B cell (primary cell): ENCODE measurements around the gene SCAMP4. TPM values are rescaled to one million over a fixed set of nuclear protein-coding genes. Genes with fewer than 3 reads are reported as not detected.
A peak's percentile ranks its signal among the peaks of the same experiment; 100 is the strongest.

Experiments used
- ATAC-seq: fragments of 200-7000 bp; cut with Tn5 transposase; one replicate; pipeline ENCODE4 v1.10.0; 2021; ENCODE audit warnings: low read depth, mild to moderate bottlenecking, moderate number of reproducible peaks, moderate library complexity
- CTCF ChIA-PET: fragments of 350-600 bp; sonication (Branson Sonifier 250); formaldehyde crosslinking; loops from one replicate; lab custom pipeline; 2021; ENCODE audit warnings: antibody characterized with exemption, inconsistent platforms; lab: Charles Lee
- POLR2A ChIA-PET: fragments of 350-600 bp; sonication (Branson Sonifier 250); formaldehyde crosslinking; loops from one replicate; lab custom pipeline; 2021; ENCODE audit warnings: antibody characterized with exemption; lab: Charles Lee
- DNase-seq: peaks from one replicate; pipeline ENCODE4 v3.0.0; 2013
- H2AFZ ChIP-seq: 2 replicates; pipeline ENCODE4 v1.6.1; 2012; ENCODE audit warnings: mild to moderate bottlenecking, low read depth, low read length; ENCODE audit not compliant: insufficient read depth, poor library complexity, severe bottlenecking
- H3K27ac ChIP-seq, 2 donors: 1 replicate in 1 of 2; 2 replicates in 1 of 2; pipeline ENCODE4 v1.5.1; 2012 to 2013; ENCODE audit warnings: low read length in 2 of 2, mild to moderate bottlenecking in 2 of 2, moderate library complexity in 1 of 2
- H3K27me3 ChIP-seq, 4 experiments: fragments of 200-600 bp in 1 of 4; sonication (generic) in 1 of 4; replicated peaks in 1 of 4; 1 replicate in 2 of 4; 2 replicates in 2 of 4; pipeline versions ENCODE4 v1.6.1 to v1.7.0; 2013 to 2016; ENCODE audit warnings: low read length in 3 of 4, mild to moderate bottlenecking in 2 of 4, mixed read lengths in 1 of 4, moderate library complexity in 1 of 4; ENCODE audit not compliant: insufficient read depth in 4 of 4, control insufficient read depth in 3 of 4; ENCODE audit errors: control extremely low read depth in 1 of 4
- H3K36me3 ChIP-seq, 2 experiments: replicated peaks in 1 of 2; 1 replicate in 1 of 2; 2 replicates in 1 of 2; pipeline versions ENCODE4 v1.6.1 to v1.7.1; 2013; ENCODE audit warnings: low read length in 1 of 2; ENCODE audit not compliant: insufficient read depth in 2 of 2, control insufficient read depth in 1 of 2; ENCODE audit errors: control extremely low read depth in 1 of 2, extremely low read depth in 1 of 2
- H3K4me1 ChIP-seq, 2 donors: fragments of 200-600 bp in 1 of 2; sonication (generic) in 1 of 2; 1 replicate in 1 of 2; 2 replicates in 1 of 2; pipeline versions ENCODE4 v1.5.1 to v1.6.1; 2013 to 2017; ENCODE audit warnings: low read length in 2 of 2; ENCODE audit not compliant: control insufficient read depth in 2 of 2, insufficient read depth in 2 of 2
- H3K4me2 ChIP-seq: replicated peaks from 2 replicates; pipeline ENCODE3; 2012; ENCODE audit warnings: mild to moderate bottlenecking, low read depth, low read length; ENCODE audit not compliant: poor library complexity, severe bottlenecking
- H3K4me3 ChIP-seq, 5 experiments: fragments of 200-600 bp in 1 of 5; sonication (generic) in 1 of 5; 1 replicate in 3 of 5; 2 replicates in 2 of 5; pipeline versions ENCODE4 v1.5.1 to v1.7.0; 2011 to 2016; ENCODE audit warnings: low read length in 4 of 5, mild to moderate bottlenecking in 4 of 5, low read depth in 2 of 5, control low read depth in 1 of 5, moderate library complexity in 1 of 5; ENCODE audit not compliant: insufficient read depth in 1 of 5; ENCODE audit errors: control extremely low read depth in 1 of 5, extremely low read depth in 1 of 5
- H3K79me2 ChIP-seq: fragments of 200-600 bp; sonication (generic); one replicate; pipeline ENCODE4 v1.6.0; 2016; ENCODE audit warnings: low read length; ENCODE audit not compliant: control insufficient read depth, insufficient read depth
- H3K9ac ChIP-seq: fragments of 200-600 bp; sonication (generic); 2 replicates; pipeline ENCODE4 v1.6.1; 2017; ENCODE audit warnings: mild to moderate bottlenecking, low read length, moderate library complexity
- H3K9me3 ChIP-seq, 3 donors: one replicate each; pipeline versions ENCODE4 v1.6.1 to v1.7.1; 2013; ENCODE audit warnings: low read length in 2 of 3; ENCODE audit not compliant: control insufficient read depth in 2 of 3, insufficient read depth in 1 of 3; ENCODE audit errors: control extremely low read depth in 1 of 3
- H4K20me1 ChIP-seq: 2 replicates; pipeline ENCODE4 v1.6.0; 2012; ENCODE audit warnings: mild to moderate bottlenecking, low read length; ENCODE audit not compliant: insufficient read depth, control insufficient read depth, poor library complexity, severe bottlenecking
- H3K27ac Mint-ChIP-seq: one replicate; pipeline ENCODE4 v1.8.0; 2021; ENCODE audit warnings: mixed read lengths
- H3K27me3 Mint-ChIP-seq: one replicate; pipeline ENCODE4 v1.8.0; 2021; ENCODE audit warnings: mixed read lengths
- H3K4me1 Mint-ChIP-seq: one replicate; pipeline ENCODE4 v1.8.0; 2021; ENCODE audit warnings: mixed read lengths
- H3K4me3 Mint-ChIP-seq: one replicate; pipeline ENCODE4 v1.8.0; 2021; ENCODE audit warnings: mixed read lengths
- H3K9me3 Mint-ChIP-seq: one replicate; pipeline ENCODE4 v1.8.0; 2022; ENCODE audit warnings: mixed read lengths; ENCODE audit not compliant: insufficient read depth
- EZH2 ChIP-seq: IDR thresholded peaks from 2 replicates; pipeline ENCODE4 v1.6.1; 2012; ENCODE audit warnings: borderline replicate concordance, low read depth, mild to moderate bottlenecking, moderate library complexity, low read length; ENCODE audit not compliant: insufficient read depth, poor library complexity, severe bottlenecking
- WGBS: methylation state at CpG from one replicate; pipeline ENCODE4 v1.1.5; 2013; ENCODE audit warnings: missing lambda C conversion rate; ENCODE audit not compliant: insufficient coverage; 5-methylcytosine and 5-hydroxymethylcytosine counted together
- intact Hi-C: fragments of 100-400 bp; cut with micrococcal nuclease; formaldehyde crosslinking; loops from one replicate; pipeline ENCODE4 v1.10.0; 2022
- polyA plus RNA-seq: library from polyadenylated mRNA; depleted of rRNA; stranded (reverse); fragments of >200 nt; gene quantifications from 2 replicates; pipeline ENCODE4 v1.2.3, GENCODE V29; 2012
- total RNA-seq, 2 donors: library from RNA; stranded (reverse); fragments of 120-200 nt in 1 of 2; gene quantifications; 1 replicate in 1 of 2; 2 replicates in 1 of 2; pipeline versions ENCODE4 v1.2.3 to v1.2.4, GENCODE V29; 2013 to 2022
- TF ChIP-seq, protein P1 (sequence below): fragments of 200-600 bp; IDR thresholded peaks from one replicate; pipeline ENCODE4 v1.8.0; 2022; ENCODE audit warnings: antibody characterized with exemption, mild to moderate bottlenecking

Gene SCAMP4
- total and polyA plus RNA-seq, 2 donors (not counting 1 experiment from before 2014, with no cell fraction given): 47.9 to 60.0 TPM

DNA sequence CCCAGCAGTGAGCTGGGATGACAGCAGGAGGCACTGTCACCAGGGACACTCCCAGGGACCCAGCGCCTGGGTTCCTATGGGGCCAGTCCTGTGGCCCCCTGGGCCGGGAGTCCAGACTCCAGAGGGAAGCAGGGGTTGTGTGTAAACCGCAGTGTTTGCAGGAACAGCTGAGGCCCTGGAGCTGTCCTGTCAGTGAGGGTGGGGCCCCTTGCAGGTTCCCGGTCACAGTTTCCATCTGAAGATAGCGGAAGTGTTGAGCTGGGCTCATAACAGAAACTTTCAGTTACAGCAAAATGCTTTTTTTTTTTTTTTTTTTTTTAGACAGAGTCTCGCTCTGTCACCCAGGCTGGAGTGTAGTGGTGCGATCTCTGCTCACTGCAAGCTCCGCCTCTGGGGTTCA is 18.1 kb downstream of the SCAMP4 start:
- peak overlapping the region in 1 of 2 donors; percentile 46 for H3K27ac ChIP-seq

More for the DNA sequence above, 18.1 kb downstream of the SCAMP4 start:
- Histone ChIP-seq H3K27me3 (no peaks in the 10 kb centered on the region), H3K4me1 (peaks cover 0 to 22% of the 10 kb centered on the region in 2 donors), H3K79me2 (peaks cover 3% of the 10 kb centered on the region), H4K20me1 (no peaks in the 10 kb centered on the region), H3K4me3 (no peak overlapping the region), H3K36me3 (peaks cover 2 to 43% of the 10 kb centered on the region in 2 experiments), H3K9ac (no peak overlapping the region), H3K4me2 (peak overlapping the region; percentile 31), H3K9me3 (peaks cover 0 to 5% (median 0%) of the 10 kb centered on the region in 3 donors), H2AFZ (no peak overlapping the region)
- Mint-ChIP-seq H3K9me3 (no peaks in the 10 kb centered on the region), H3K27me3 (no peaks in the 10 kb centered on the region), H3K4me3 (no peak overlapping the region), H3K4me1 (peaks cover 4% of the 10 kb centered on the region), H3K27ac (peak overlapping the region; percentile 76)
- ChIA-PET CTCF (interaction anchor here (1.0 to 1.7 kb wide), 4 partner anchors 14 to 59 kb away, joined by 3 to 7 read pairs (median 4); no protein-coding TSS in a partner anchor), POLR2A (interaction anchor here (0.5 to 1.6 kb wide), 8 partner anchors 11 to 927 kb away, joined by 3 to 5 read pairs (median 4); partner anchors contain the start of genes ADAT3 and SCAMP4)
- intact Hi-C loops: loop anchor here (1.0 kb wide), 1 partner anchor 18 kb away; the partner anchor contains the start of genes ADAT3 and SCAMP4
- ATAC-seq (peak; percentile 85), DNase-seq (peak; percentile 66)
- TF ChIP-seq, protein P1, sequence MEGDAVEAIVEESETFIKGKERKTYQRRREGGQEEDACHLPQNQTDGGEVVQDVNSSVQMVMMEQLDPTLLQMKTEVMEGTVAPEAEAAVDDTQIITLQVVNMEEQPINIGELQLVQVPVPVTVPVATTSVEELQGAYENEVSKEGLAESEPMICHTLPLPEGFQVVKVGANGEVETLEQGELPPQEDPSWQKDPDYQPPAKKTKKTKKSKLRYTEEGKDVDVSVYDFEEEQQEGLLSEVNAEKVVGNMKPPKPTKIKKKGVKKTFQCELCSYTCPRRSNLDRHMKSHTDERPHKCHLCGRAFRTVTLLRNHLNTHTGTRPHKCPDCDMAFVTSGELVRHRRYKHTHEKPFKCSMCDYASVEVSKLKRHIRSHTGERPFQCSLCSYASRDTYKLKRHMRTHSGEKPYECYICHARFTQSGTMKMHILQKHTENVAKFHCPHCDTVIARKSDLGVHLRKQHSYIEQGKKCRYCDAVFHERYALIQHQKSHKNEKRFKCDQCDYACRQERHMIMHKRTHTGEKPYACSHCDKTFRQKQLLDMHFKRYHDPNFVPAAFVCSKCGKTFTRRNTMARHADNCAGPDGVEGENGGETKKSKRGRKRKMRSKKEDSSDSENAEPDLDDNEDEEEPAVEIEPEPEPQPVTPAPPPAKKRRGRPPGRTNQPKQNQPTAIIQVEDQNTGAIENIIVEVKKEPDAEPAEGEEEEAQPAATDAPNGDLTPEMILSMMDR: no peak
- no peak for TF ChIP-seq EZH2
- WGBS: 84% methylated on average over 5 of the region's 8 CpGs
